ENCODE results near the gene DYNC1I2. TPM values are rescaled to one million over a fixed set of nuclear protein-coding genes. Genes with fewer than 3 reads are reported as not detected.

The DYNC1I2 gene
- total and polyA plus RNA-seq, 2 experiments from 2014 or later, result 79.4 to 102 TPM

- Histone ChIP-seq H3K4me2 (no peak overlapping the region), H3K36me3 (ENCODE audit: insufficient read depth) (no peaks in the 10 kb centered on the region), H3F3A (replicated peaks; ENCODE audit: low read depth) (no peaks in the 10 kb centered on the region), H3K9me2 (ENCODE audit: insufficient read depth) (no peaks in the 10 kb centered on the region), H3K27ac (ENCODE audit: low read depth) (0 out of 2 replicates have a peak overlapping the region, but pooled peaks have one; percentile 7), H3K4me3 (no peak overlapping the region), H2AFZ (no peak overlapping the region), H3K79me2 (replicated peaks; ENCODE audit: insufficient read depth) (0 out of 2 replicates have a peak, but pooled peaks cover 10% of the 10 kb centered on the region), H3K4me1 (ENCODE audit: insufficient read depth) (no peaks in the 10 kb centered on the region), H3K27me3 (ENCODE audit: insufficient read depth) (no peaks in the 10 kb centered on the region), H4K20me1 (replicated peaks; ENCODE audit: insufficient read depth) (no peaks in the 10 kb centered on the region)
- no peak for ATAC-seq
- Mint-ChIP-seq H3K4me3 (no peak overlapping the region), H3K27me3 (ENCODE audit: insufficient read depth, low read depth, poor library complexity) (no peaks in the 10 kb centered on the region), H3K9me3 (no peaks in the 10 kb centered on the region), H3K27ac (no peak overlapping the region), H3K4me1 (no peaks in the 10 kb centered on the region), H3K36me3 (ENCODE audit: low read depth) (no peaks in the 10 kb centered on the region)
- TF ChIP-seq JUNB (IDR thresholded peaks at IDR 0.05; ENCODE audit: unreplicated experiment) (no peak), ZNF462 (CRISPR knock-in tag; IDR thresholded peaks at IDR 0.05) (no peak), ZNF331 (CRISPR knock-in tag; IDR thresholded peaks at IDR 0.05; ENCODE audit: low read depth) (no peak), CREB1 (CRISPR knock-in tag; IDR thresholded peaks at IDR 0.05; ENCODE audit: low read depth) (no peak), ETS1 (IDR thresholded peaks at IDR 0.05) (no peak), REST (IDR thresholded peaks at IDR 0.05; ENCODE audit: unreplicated experiment) (no peak), EZH2phosphoT487 (IDR thresholded peaks at IDR 0.05; ENCODE audit: unreplicated experiment) (no peak), EZH2 (IDR thresholded peaks at IDR 0.05; ENCODE audit: low read depth, unreplicated experiment) (no peak), STAT1 (IDR thresholded peaks at IDR 0.05; ENCODE audit: unreplicated experiment) (no peak), NANOG (IDR thresholded peaks at IDR 0.05; ENCODE audit: borderline replicate concordance) (no peak), ZNF114 (CRISPR knock-in tag; IDR thresholded peaks at IDR 0.05) (no peak), POLR2AphosphoS5 (IDR thresholded peaks at IDR 0.05; ENCODE audit: low read depth) (no peak)
- TF ChIP-seq, protein P1, sequence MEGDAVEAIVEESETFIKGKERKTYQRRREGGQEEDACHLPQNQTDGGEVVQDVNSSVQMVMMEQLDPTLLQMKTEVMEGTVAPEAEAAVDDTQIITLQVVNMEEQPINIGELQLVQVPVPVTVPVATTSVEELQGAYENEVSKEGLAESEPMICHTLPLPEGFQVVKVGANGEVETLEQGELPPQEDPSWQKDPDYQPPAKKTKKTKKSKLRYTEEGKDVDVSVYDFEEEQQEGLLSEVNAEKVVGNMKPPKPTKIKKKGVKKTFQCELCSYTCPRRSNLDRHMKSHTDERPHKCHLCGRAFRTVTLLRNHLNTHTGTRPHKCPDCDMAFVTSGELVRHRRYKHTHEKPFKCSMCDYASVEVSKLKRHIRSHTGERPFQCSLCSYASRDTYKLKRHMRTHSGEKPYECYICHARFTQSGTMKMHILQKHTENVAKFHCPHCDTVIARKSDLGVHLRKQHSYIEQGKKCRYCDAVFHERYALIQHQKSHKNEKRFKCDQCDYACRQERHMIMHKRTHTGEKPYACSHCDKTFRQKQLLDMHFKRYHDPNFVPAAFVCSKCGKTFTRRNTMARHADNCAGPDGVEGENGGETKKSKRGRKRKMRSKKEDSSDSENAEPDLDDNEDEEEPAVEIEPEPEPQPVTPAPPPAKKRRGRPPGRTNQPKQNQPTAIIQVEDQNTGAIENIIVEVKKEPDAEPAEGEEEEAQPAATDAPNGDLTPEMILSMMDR (conservative IDR thresholded peaks at IDR 0.05; ENCODE audit: low read depth in 2 of 2), result no peak
- no peak for DNase-seq (ENCODE audit: low spot score)
Measured at GRCh38 chr2:171707752-171708151, 20.5 kb downstream of the DYNC1I2 start.

All from GM23338 (cell line).